Suprapubic skin (tissue), 4 donors: ENCODE data around the gene C1QTNF5. TPM values are rescaled to one million over a fixed set of nuclear protein-coding genes. Genes with fewer than 3 reads are reported as not detected.
A peak's percentile ranks its signal among the peaks of the same experiment; 100 is the strongest.
"Not testable (repeated sequence)": the region's sequence is repeated elsewhere in the genome, so short reads cannot be mapped to it uniquely, and the experiment has no call there.

Experiments used
- DNase-seq, 2 donors: peaks; one replicate each; pipeline ENCODE4 v3.0.0-alpha.2; 2019; ENCODE audit warnings: low spot score in 2 of 2
- H3K27ac ChIP-seq: fragments of 200-600 bp; sonication (generic); one replicate; pipeline ENCODE4 v1.5.1; 2019
- H3K27me3 ChIP-seq: fragments of 200-600 bp; sonication (generic); one replicate; pipeline ENCODE4 v1.5.1; 2019
- H3K36me3 ChIP-seq: fragments of 200-600 bp; sonication (generic); one replicate; pipeline ENCODE4 v1.5.1; 2019
- H3K4me1 ChIP-seq: fragments of 200-600 bp; sonication (generic); one replicate; pipeline ENCODE4 v1.5.1; 2019
- H3K4me3 ChIP-seq: fragments of 200-600 bp; sonication (generic); one replicate; pipeline ENCODE4 v1.5.1; 2019; ENCODE audit warnings: mild to moderate bottlenecking
- H3K9me3 ChIP-seq: fragments of 200-600 bp; sonication (generic); one replicate; pipeline ENCODE4 v1.5.1; 2019
- EP300 ChIP-seq: sonication (generic); formaldehyde crosslinking; IDR thresholded peaks from one replicate; pipeline ENCODE4 v1.6.1; 2017; ENCODE audit warnings: antibody characterized with exemption
- POLR2A ChIP-seq, 2 donors: fragments of 450-650 bp; IDR thresholded peaks; one replicate each; pipeline ENCODE4 v1.6.1; 2017; ENCODE audit warnings: antibody characterized with exemption in 2 of 2, mild to moderate bottlenecking in 2 of 2, moderate library complexity in 2 of 2
- POLR2AphosphoS5 ChIP-seq, 3 donors: sonication (generic); formaldehyde crosslinking; IDR thresholded peaks; one replicate each; pipeline ENCODE4 v1.6.1; 2017; ENCODE audit warnings: antibody characterized with exemption in 3 of 3
- WGBS: methylation state at CpG from one replicate; pipeline ENCODE4 v1.1.5; 2018; 5-methylcytosine and 5-hydroxymethylcytosine counted together
- total RNA-seq, 4 donors: library from RNA; depleted of rRNA; stranded (reverse); fragments of >200 nt; gene quantifications; one replicate each; pipeline ENCODE4 v1.1.0, GENCODE V29; 2016
- TF ChIP-seq, protein P1 (sequence below), 2 donors: fragments of 200-600 bp in 1 of 2; fragments of 450-650 bp in 1 of 2; sonication (generic) in 1 of 2; IDR thresholded peaks; one replicate each; pipeline ENCODE4 v1.5.1; 2016 to 2019; ENCODE audit warnings: antibody characterized with exemption in 2 of 2, mild to moderate bottlenecking in 1 of 2, moderate library complexity in 1 of 2

The C1QTNF5 gene, protein sequence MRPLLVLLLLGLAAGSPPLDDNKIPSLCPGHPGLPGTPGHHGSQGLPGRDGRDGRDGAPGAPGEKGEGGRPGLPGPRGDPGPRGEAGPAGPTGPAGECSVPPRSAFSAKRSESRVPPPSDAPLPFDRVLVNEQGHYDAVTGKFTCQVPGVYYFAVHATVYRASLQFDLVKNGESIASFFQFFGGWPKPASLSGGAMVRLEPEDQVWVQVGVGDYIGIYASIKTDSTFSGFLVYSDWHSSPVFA
- 1 to 10 TPM; 3.7 to 9.8 (median 4.9) TPM for total RNA-seq

GRCh38 chr11:119340335-119341221 is at the start of gene C1QTNF5:
TSS of gene C1QTNF5 (minus strand) at chr11:119340883. CDS start at chr11:119340397, 486 bp downstream.
- peak within 1 kb of the TSS; percentile 66 for H3K4me3 ChIP-seq
- H3K36me3 ChIP-seq: peaks cover 8% of the 10 kb centered on the region
- no peaks in the 10 kb centered on the region for H3K9me3 ChIP-seq
- peak within 1 kb of the TSS; percentile 89 for H3K27ac ChIP-seq
- H3K27me3 ChIP-seq: peaks cover 14% of the 10 kb centered on the region
- H3K4me1 ChIP-seq: peaks cover 47% of the 10 kb centered on the region
- TF ChIP-seq POLR2AphosphoS5 (IDR thresholded peaks at IDR 0.05) (no peak), EP300 (no peak), POLR2A (IDR thresholded peaks at IDR 0.05) (no peak)
- TF ChIP-seq, protein P1, sequence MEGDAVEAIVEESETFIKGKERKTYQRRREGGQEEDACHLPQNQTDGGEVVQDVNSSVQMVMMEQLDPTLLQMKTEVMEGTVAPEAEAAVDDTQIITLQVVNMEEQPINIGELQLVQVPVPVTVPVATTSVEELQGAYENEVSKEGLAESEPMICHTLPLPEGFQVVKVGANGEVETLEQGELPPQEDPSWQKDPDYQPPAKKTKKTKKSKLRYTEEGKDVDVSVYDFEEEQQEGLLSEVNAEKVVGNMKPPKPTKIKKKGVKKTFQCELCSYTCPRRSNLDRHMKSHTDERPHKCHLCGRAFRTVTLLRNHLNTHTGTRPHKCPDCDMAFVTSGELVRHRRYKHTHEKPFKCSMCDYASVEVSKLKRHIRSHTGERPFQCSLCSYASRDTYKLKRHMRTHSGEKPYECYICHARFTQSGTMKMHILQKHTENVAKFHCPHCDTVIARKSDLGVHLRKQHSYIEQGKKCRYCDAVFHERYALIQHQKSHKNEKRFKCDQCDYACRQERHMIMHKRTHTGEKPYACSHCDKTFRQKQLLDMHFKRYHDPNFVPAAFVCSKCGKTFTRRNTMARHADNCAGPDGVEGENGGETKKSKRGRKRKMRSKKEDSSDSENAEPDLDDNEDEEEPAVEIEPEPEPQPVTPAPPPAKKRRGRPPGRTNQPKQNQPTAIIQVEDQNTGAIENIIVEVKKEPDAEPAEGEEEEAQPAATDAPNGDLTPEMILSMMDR (IDR thresholded peaks at IDR 0.05): no peak
- DNase-seq: peak; percentile 91 to 93
- WGBS: 5% methylated on average over 16 of the region's 53 CpGs

- DNase-seq: no peak
- Histone ChIP-seq H3K9me3 (no peaks in the 10 kb centered on the region), H3K27me3 (no peaks in the 10 kb centered on the region), H3K27ac (no peak overlapping the region), H3K4me1 (no peaks in the 10 kb centered on the region), H3K36me3 (no peaks in the 10 kb centered on the region), H3K4me3 (no peak overlapping the region)
- no peak for TF ChIP-seq POLR2A (IDR thresholded peaks at IDR 0.05)
- TF ChIP-seq, protein P1 (IDR thresholded peaks at IDR 0.05): peak in 1 of 2 donors; percentile 18
- no peak for TF ChIP-seq POLR2AphosphoS5 (IDR thresholded peaks at IDR 0.05)
- TF ChIP-seq EP300: no peak
- WGBS: 78% methylated on average over 5 of the region's 5 CpGs
Measured at GRCh38 chr11:119389611-119390254, 49.0 kb upstream of the C1QTNF5 start.

- H3K36me3 ChIP-seq: no peaks in the 10 kb centered on the region
- TF ChIP-seq EP300 (no peak), POLR2A (IDR thresholded peaks at IDR 0.05) (no peak), POLR2AphosphoS5 (IDR thresholded peaks at IDR 0.05) (no peak)
- TF ChIP-seq, protein P1 (IDR thresholded peaks at IDR 0.05): no peak
- H3K4me3 ChIP-seq: no peak overlapping the region
- H3K4me1 ChIP-seq: no peaks in the 10 kb centered on the region
- no peaks in the 10 kb centered on the region for H3K9me3 ChIP-seq
- H3K27me3 ChIP-seq: no peaks in the 10 kb centered on the region
- DNase-seq: no peak
- 84% methylated on average over 7 of the region's 7 CpGs for WGBS
- H3K27ac ChIP-seq: no peak overlapping the region
Measured at GRCh38 chr11:119388103-119388502, 47.4 kb upstream of the C1QTNF5 start.

GRCh38 chr11:119384332-119384731 is 43.6 kb upstream of the C1QTNF5 start:
- no peak for DNase-seq
- TF ChIP-seq EP300: no peak
- TF ChIP-seq POLR2AphosphoS5 (IDR thresholded peaks at IDR 0.05): no peak
- TF ChIP-seq, protein P1 (IDR thresholded peaks at IDR 0.05): no peak
- TF ChIP-seq POLR2A (IDR thresholded peaks at IDR 0.05): no peak
- WGBS: 95% methylated on average over 2 of the region's 2 CpGs

GRCh38 chr11:119382513-119382912 is 41.8 kb upstream of the C1QTNF5 start:
- H3K27me3 ChIP-seq, H3K9me3 ChIP-seq, DNase-seq, H3K27ac ChIP-seq, H3K36me3 ChIP-seq: not testable (repeated sequence)
- Histone ChIP-seq H3K4me3 (peak overlapping the region; percentile 44), H3K4me1 (peaks cover 18% of the 10 kb centered on the region)
- WGBS: 87% methylated on average over 14 of the region's 14 CpGs

More at GRCh38 chr11:119384332-119384731, 43.6 kb upstream of the C1QTNF5 start:
- H3K9me3 ChIP-seq: no peaks in the 10 kb centered on the region
- no peak overlapping the region for H3K4me3 ChIP-seq
- peaks cover 18% of the 10 kb centered on the region for H3K4me1 ChIP-seq
- no peak overlapping the region for H3K27ac ChIP-seq
- H3K36me3 ChIP-seq: no peaks in the 10 kb centered on the region
- no peaks in the 10 kb centered on the region for H3K27me3 ChIP-seq
